NT2/D1 (cell line): ENCODE measurements around the gene ID2.

Experiments used
- DNase-seq: peaks from one replicate; pipeline ENCODE4 v3.0.0-alpha.2; 2011; ENCODE audit warnings: low read depth, low spot score
- H3K27me3 ChIP-seq: 2 replicates; pipeline ENCODE4 v1.6.0; 2011; ENCODE audit warnings: mild to moderate bottlenecking; ENCODE audit not compliant: insufficient read length, insufficient read depth
- H3K36me3 ChIP-seq: 2 replicates; pipeline ENCODE4 v1.6.1; 2011; ENCODE audit warnings: mild to moderate bottlenecking, low read length, mixed read lengths; ENCODE audit not compliant: insufficient read depth, insufficient read length
- H3K4me1 ChIP-seq: 2 replicates; pipeline ENCODE4 v1.5.1; 2011; ENCODE audit not compliant: insufficient read depth, insufficient read length
- H3K4me3 ChIP-seq: 2 replicates; pipeline ENCODE4 v1.5.1; 2011; ENCODE audit warnings: low read depth; ENCODE audit not compliant: insufficient read length
- H3K9ac ChIP-seq: 2 replicates; pipeline ENCODE4 v1.6.0; 2011; ENCODE audit warnings: low read depth; ENCODE audit not compliant: insufficient read length
- H3K9me3 ChIP-seq: 2 replicates; pipeline ENCODE4 v1.5.1; 2011; ENCODE audit warnings: mild to moderate bottlenecking, low read length; ENCODE audit not compliant: insufficient read depth
- SUZ12 ChIP-seq: IDR thresholded peaks from 2 replicates; pipeline ENCODE4 v1.6.1; 2011; ENCODE audit not compliant: insufficient read length, insufficient read depth; ENCODE audit errors: extremely low read depth
- YY1 ChIP-seq: IDR thresholded peaks from 2 replicates; pipeline ENCODE4 v1.6.1; 2011; ENCODE audit not compliant: insufficient read length, insufficient read depth
- ZNF274 ChIP-seq: IDR thresholded peaks from 2 replicates; pipeline ENCODE4 v1.6.1; 2011; ENCODE audit warnings: mild to moderate bottlenecking, low read depth, low read length

ID2 gene

DNA sequence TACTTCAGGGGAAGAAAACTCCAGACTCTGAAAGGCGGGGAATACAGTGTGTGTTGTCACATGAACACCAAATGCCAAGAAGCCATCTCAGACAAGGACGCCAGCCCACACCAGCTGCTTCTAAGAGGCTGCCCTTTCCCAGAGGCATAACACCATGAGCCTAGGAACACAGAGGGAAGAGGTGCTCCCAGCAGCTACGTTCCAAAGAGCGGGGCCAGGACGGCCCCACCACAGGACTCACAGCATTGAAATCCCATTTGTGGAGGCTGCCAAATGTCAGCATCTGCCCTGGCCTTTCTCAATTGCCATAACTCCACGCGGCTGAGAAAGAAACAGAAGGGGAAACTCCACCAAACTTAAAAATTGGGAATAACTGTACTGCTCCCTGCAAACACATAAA, 20.1 kb upstream of the ID2 start:
- no peak overlapping the region for H3K9ac ChIP-seq
- TF ChIP-seq YY1, result no peak
- no peak for TF ChIP-seq ZNF274
- TF ChIP-seq SUZ12, result no peak
- no peaks in the 10 kb centered on the region for H3K36me3 ChIP-seq
- no peak overlapping the region for H3K4me3 ChIP-seq
- DNase-seq, result no peak
- H3K9me3 ChIP-seq, result no peaks in the 10 kb centered on the region
- no peaks in the 10 kb centered on the region for H3K4me1 ChIP-seq
- no peaks in the 10 kb centered on the region for H3K27me3 ChIP-seq

DNA sequence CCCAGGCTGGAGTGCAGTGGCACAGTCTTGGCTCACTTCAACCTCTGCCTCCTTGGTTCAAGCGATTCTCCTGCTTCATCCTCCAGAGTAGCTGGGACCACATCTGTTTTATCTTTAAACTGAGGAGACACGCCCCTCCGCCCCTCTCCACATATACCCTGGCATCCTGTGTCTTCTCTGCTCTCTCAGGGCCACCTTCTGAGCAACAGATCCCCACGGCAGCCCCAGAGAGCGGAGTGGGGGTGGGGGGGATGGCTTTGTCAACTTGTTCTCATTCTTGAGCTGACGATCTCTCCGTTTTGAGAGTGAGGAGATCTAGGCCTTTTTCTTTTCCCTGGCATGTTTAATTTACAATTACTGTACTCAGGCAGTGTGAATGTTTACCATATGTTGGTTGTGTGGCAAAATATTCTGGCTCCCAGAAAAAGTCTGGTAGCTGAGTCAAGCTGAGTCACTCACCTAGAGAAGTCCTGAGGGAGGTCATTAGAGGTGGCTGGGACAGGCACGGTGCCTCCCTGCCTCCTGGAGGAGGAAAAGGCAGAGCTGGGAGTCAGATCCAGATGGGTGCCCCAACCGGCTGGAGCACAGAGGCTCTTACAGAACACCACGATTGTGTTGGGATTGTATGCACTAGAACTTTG, 19.5 kb upstream of the ID2 start:
- H3K4me3 ChIP-seq, result no peak overlapping the region
- TF ChIP-seq YY1 (no peak), SUZ12 (no peak), ZNF274 (no peak)
- DNase-seq, result no peak
- no peaks in the 10 kb centered on the region for H3K9me3 ChIP-seq
- H3K36me3 ChIP-seq, result no peaks in the 10 kb centered on the region
- H3K9ac ChIP-seq, result no peak overlapping the region
- no peaks in the 10 kb centered on the region for H3K27me3 ChIP-seq
- no peaks in the 10 kb centered on the region for H3K4me1 ChIP-seq

GRCh38 chr2:8663997-8664396, 17.9 kb upstream of the ID2 start:
- no peaks in the 10 kb centered on the region for H3K9me3 ChIP-seq
- no peaks in the 10 kb centered on the region for H3K36me3 ChIP-seq
- no peaks in the 10 kb centered on the region for H3K27me3 ChIP-seq
- H3K4me3 ChIP-seq, result no peak overlapping the region
- no peak overlapping the region for H3K9ac ChIP-seq
- H3K4me1 ChIP-seq, result no peaks in the 10 kb centered on the region
- TF ChIP-seq ZNF274, result no peak
- no peak for TF ChIP-seq YY1
- no peak for TF ChIP-seq SUZ12
- no peak for DNase-seq

DNA sequence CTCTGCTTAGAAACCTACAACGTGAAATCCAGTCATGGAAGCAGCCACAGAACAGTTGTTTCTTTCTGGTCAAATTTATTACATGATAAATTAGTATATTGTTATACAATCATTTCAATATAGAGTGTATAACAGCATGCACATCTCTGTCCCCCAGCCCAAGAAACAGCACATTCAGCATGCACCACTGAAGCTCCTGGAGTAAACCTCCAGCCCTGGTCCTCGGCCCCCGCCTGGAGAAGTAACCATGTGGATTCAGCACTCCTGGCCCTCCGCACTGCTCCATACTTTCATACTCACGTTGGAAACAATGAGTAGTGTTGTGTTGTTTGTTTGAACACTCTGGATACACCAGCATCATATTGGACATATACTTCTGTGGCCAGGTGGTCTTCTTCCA, 15.3 kb upstream of the ID2 start:
- Histone ChIP-seq H3K9me3 (no peaks in the 10 kb centered on the region), H3K4me1 (no peaks in the 10 kb centered on the region), H3K36me3 (no peaks in the 10 kb centered on the region), H3K4me3 (no peak overlapping the region), H3K27me3 (no peaks in the 10 kb centered on the region), H3K9ac (no peak overlapping the region)
- no peak for DNase-seq
- TF ChIP-seq YY1 (no peak), SUZ12 (no peak), ZNF274 (no peak)

- no peak overlapping the region for H3K4me3 ChIP-seq
- H3K9ac ChIP-seq, result no peak overlapping the region
- no peaks in the 10 kb centered on the region for H3K27me3 ChIP-seq
- TF ChIP-seq ZNF274 (no peak), YY1 (no peak), SUZ12 (no peak)
- H3K4me1 ChIP-seq, result no peaks in the 10 kb centered on the region
- no peak for DNase-seq
- no peaks in the 10 kb centered on the region for H3K9me3 ChIP-seq
- H3K36me3 ChIP-seq, result no peaks in the 10 kb centered on the region
Observed at GRCh38 chr2:8667896-8668512, 13.9 kb upstream of the ID2 start.

- H3K4me3 ChIP-seq, result no peak overlapping the region
- no peaks in the 10 kb centered on the region for H3K36me3 ChIP-seq
- no peak for DNase-seq
- no peak overlapping the region for H3K9ac ChIP-seq
- no peaks in the 10 kb centered on the region for H3K4me1 ChIP-seq
- TF ChIP-seq SUZ12 (no peak), YY1 (no peak), ZNF274 (no peak)
- H3K27me3 ChIP-seq, result no peaks in the 10 kb centered on the region
- peaks cover 11% of the 10 kb centered on the region for H3K9me3 ChIP-seq
Observed at GRCh38 chr2:8669157-8669817, 12.6 kb upstream of the ID2 start.

GRCh38 chr2:8670580-8670979, 11.3 kb upstream of the ID2 start:
- no peaks in the 10 kb centered on the region for H3K4me1 ChIP-seq
- H3K27me3 ChIP-seq, result no peaks in the 10 kb centered on the region
- H3K36me3 ChIP-seq, result no peaks in the 10 kb centered on the region
- no peak overlapping the region for H3K9ac ChIP-seq
- TF ChIP-seq ZNF274, result no peak
- TF ChIP-seq YY1, result no peak
- no peak for TF ChIP-seq SUZ12
- no peak overlapping the region for H3K4me3 ChIP-seq
- peaks cover 24% of the 10 kb centered on the region for H3K9me3 ChIP-seq
- DNase-seq, result no peak
